ENCODE measurements around the gene FMN1.

The FMN1 gene

GRCh38 chr15:32825219-32825618 lies 369.3 kb downstream of the FMN1 start:
- no peak for TF ChIP-seq CTCF (conservative IDR thresholded peaks at IDR 0.05; ENCODE audit: low read depth, low read length)
- no peak overlapping the region for H2AFZ ChIP-seq (ENCODE audit: low read depth)
- H3K9ac ChIP-seq: no peak overlapping the region
- H3K4me1 ChIP-seq (ENCODE audit: low read depth, poor library complexity, severe bottlenecking): peaks cover 6% of the 10 kb centered on the region
- H3K27ac ChIP-seq: no peak overlapping the region
- H3K27me3 ChIP-seq (ENCODE audit: insufficient read depth, low read depth): no peaks in the 10 kb centered on the region
- no peaks in the 10 kb centered on the region for H3K79me2 ChIP-seq (ENCODE audit: insufficient read depth, low read depth)
- H3K4me2 ChIP-seq: no peak overlapping the region
- no peak overlapping the region for H3K4me3 ChIP-seq (IDR thresholded peaks at IDR 0.05; ENCODE audit: insufficient read depth, low read depth, low read length)
- H3K36me3 ChIP-seq (ENCODE audit: insufficient read depth): no peaks in the 10 kb centered on the region
- H4K20me1 ChIP-seq (ENCODE audit: insufficient read depth): no peaks in the 10 kb centered on the region

GRCh38 chr15:32824777-32825176 lies 369.7 kb downstream of the FMN1 start:
- peaks cover 11% of the 10 kb centered on the region for H3K4me1 ChIP-seq (ENCODE audit: low read depth, poor library complexity, severe bottlenecking)
- H4K20me1 ChIP-seq (ENCODE audit: insufficient read depth): no peaks in the 10 kb centered on the region
- H3K27me3 ChIP-seq (ENCODE audit: insufficient read depth, low read depth): no peaks in the 10 kb centered on the region
- H2AFZ ChIP-seq (ENCODE audit: low read depth): no peak overlapping the region
- H3K27ac ChIP-seq: no peak overlapping the region
- H3K79me2 ChIP-seq (ENCODE audit: insufficient read depth, low read depth): no peaks in the 10 kb centered on the region
- no peak overlapping the region for H3K4me3 ChIP-seq (IDR thresholded peaks at IDR 0.05; ENCODE audit: insufficient read depth, low read depth, low read length)
- TF ChIP-seq CTCF (conservative IDR thresholded peaks at IDR 0.05; ENCODE audit: low read depth, low read length): no peak
- H3K4me2 ChIP-seq: no peak overlapping the region
- H3K9ac ChIP-seq: no peak overlapping the region
- no peaks in the 10 kb centered on the region for H3K36me3 ChIP-seq (ENCODE audit: insufficient read depth)

GRCh38 chr15:32823750-32824149 lies 370.8 kb downstream of the FMN1 start:
- Histone ChIP-seq H3K9ac (no peak overlapping the region), H3K27me3 (ENCODE audit: insufficient read depth, low read depth) (no peaks in the 10 kb centered on the region), H4K20me1 (ENCODE audit: insufficient read depth) (no peaks in the 10 kb centered on the region), H3K4me1 (ENCODE audit: low read depth, poor library complexity, severe bottlenecking) (peaks cover 14% of the 10 kb centered on the region), H3K4me2 (no peak overlapping the region), H2AFZ (ENCODE audit: low read depth) (no peak overlapping the region), H3K79me2 (ENCODE audit: insufficient read depth, low read depth) (no peaks in the 10 kb centered on the region), H3K36me3 (ENCODE audit: insufficient read depth) (no peaks in the 10 kb centered on the region), H3K4me3 (IDR thresholded peaks at IDR 0.05; ENCODE audit: insufficient read depth, low read depth, low read length) (no peak overlapping the region), H3K27ac (no peak overlapping the region)
- TF ChIP-seq CTCF (conservative IDR thresholded peaks at IDR 0.05; ENCODE audit: low read depth, low read length): no peak

GRCh38 chr15:32822739-32823138 lies 371.8 kb downstream of the FMN1 start:
- Histone ChIP-seq H3K79me2 (ENCODE audit: insufficient read depth, low read depth) (no peaks in the 10 kb centered on the region), H3K9ac (no peak overlapping the region), H3K27me3 (ENCODE audit: insufficient read depth, low read depth) (no peaks in the 10 kb centered on the region), H3K4me2 (no peak overlapping the region), H3K36me3 (ENCODE audit: insufficient read depth) (no peaks in the 10 kb centered on the region), H3K4me1 (ENCODE audit: low read depth, poor library complexity, severe bottlenecking) (peaks cover 16% of the 10 kb centered on the region), H2AFZ (ENCODE audit: low read depth) (no peak overlapping the region), H3K27ac (no peak overlapping the region), H4K20me1 (ENCODE audit: insufficient read depth) (no peaks in the 10 kb centered on the region), H3K4me3 (IDR thresholded peaks at IDR 0.05; ENCODE audit: insufficient read depth, low read depth, low read length) (no peak overlapping the region)
- no peak for TF ChIP-seq CTCF (conservative IDR thresholded peaks at IDR 0.05; ENCODE audit: low read depth, low read length)
